RCC 7860 (cell line): ENCODE data around the gene SAPCD2.
"Not testable (repeated sequence)": the region's sequence is repeated elsewhere in the genome, so short reads cannot be mapped to it uniquely, and the experiment has no call there.

Source experiments
- DNase-seq: peaks from one replicate; pipeline ENCODE4 v3.0.0-alpha.2; 2015; ENCODE audit warnings: low spot score
- FAIRE-seq: peaks from 2 replicates; lab custom pipeline; 2012; peaks lifted over from hg19 to GRCh38; lab: Jason Lieb, UNC

Gene SAPCD2

GRCh38 chr9:137065336-137065967, 4.9 kb downstream of the SAPCD2 start:
- FAIRE-seq (no peak), DNase-seq (no peak)

GRCh38 chr9:137064880-137065164, 5.5 kb downstream of the SAPCD2 start:
- DNase-seq (no peak), FAIRE-seq (no peak)

- FAIRE-seq (no peak), DNase-seq (peak; percentile 18)
Measured at GRCh38 chr9:137064027-137064879, 6.1 kb downstream of the SAPCD2 start.

- FAIRE-seq (no peak), DNase-seq (no peak)
Measured at GRCh38 chr9:137063311-137064026, 6.9 kb downstream of the SAPCD2 start.

- not testable (repeated sequence) for DNase-seq, FAIRE-seq
Measured at GRCh38 chr9:137062798-137063197, 7.6 kb downstream of the SAPCD2 start.

- no peak for FAIRE-seq
- no peak for DNase-seq
Measured at GRCh38 chr9:137062384-137062783, 8.0 kb downstream of the SAPCD2 start.

GRCh38 chr9:137058521-137059234, 11.7 kb downstream of the SAPCD2 start:
- no peak for FAIRE-seq
- DNase-seq = no peak

- FAIRE-seq = no peak
Measured at GRCh38 chr9:137057545-137057944, 12.8 kb downstream of the SAPCD2 start.

GRCh38 chr9:137056739-137057415, 13.5 kb downstream of the SAPCD2 start:
- DNase-seq (no peak), FAIRE-seq (no peak)

More at GRCh38 chr9:137057545-137057944, 12.8 kb downstream of the SAPCD2 start:
- no peak for DNase-seq

GRCh38 chr9:137055385-137056364, 14.7 kb downstream of the SAPCD2 start:
- DNase-seq (no peak), FAIRE-seq (no peak)

GRCh38 chr9:137054932-137055384, 15.4 kb downstream of the SAPCD2 start:
- FAIRE-seq = no peak
- DNase-seq = no peak

GRCh38 chr9:137053944-137054931, 16.1 kb downstream of the SAPCD2 start, which contains the start of gene ENTPD2:
Gene ENTPD2, minus strand, starts transcription at chr9:137054061. Its CDS starts 64 bp downstream, at chr9:137053997.
- DNase-seq (no peak), FAIRE-seq (no peak)

GRCh38 chr9:137052998-137053943, 17.1 kb downstream of the SAPCD2 start:
- no peak for DNase-seq
- FAIRE-seq = no peak

- FAIRE-seq = no peak
Measured at GRCh38 chr9:137052293-137052692, 18.1 kb downstream of the SAPCD2 start.

GRCh38 chr9:137051145-137051724, 19.1 kb downstream of the SAPCD2 start:
- FAIRE-seq = no peak

More at GRCh38 chr9:137052293-137052692, 18.1 kb downstream of the SAPCD2 start:
- no peak for DNase-seq

GRCh38 chr9:137050570-137050969, 19.8 kb downstream of the SAPCD2 start:
- FAIRE-seq = no peak

More at GRCh38 chr9:137051145-137051724, 19.1 kb downstream of the SAPCD2 start:
- DNase-seq = no peak

More at GRCh38 chr9:137050570-137050969, 19.8 kb downstream of the SAPCD2 start:
- DNase-seq = no peak
